Transverse colon (tissue), 4 donors: ENCODE results near the gene QSER1. TPM values are rescaled to one million over a fixed set of nuclear protein-coding genes. Genes with fewer than 3 reads are reported as not detected.

Experiments used
- DNase-seq: peaks from one replicate; pipeline ENCODE4 v3.0.0-alpha.2; 2019
- H3K27ac ChIP-seq, 4 donors: fragments of 200-600 bp; sonication (generic); 2 replicates each; pipeline ENCODE4 v1.5.1; 2016 to 2018; ENCODE audit warnings: inconsistent platforms in 4 of 4
- H3K27me3 ChIP-seq: fragments of 200-600 bp; sonication (generic); 2 replicates; pipeline ENCODE4 v1.5.1; 2017; ENCODE audit warnings: inconsistent platforms
- H3K36me3 ChIP-seq, 4 donors: fragments of 200-600 bp; sonication (generic); 2 replicates each; pipeline ENCODE4 v1.5.1; 2017 to 2019; ENCODE audit warnings: inconsistent platforms in 4 of 4
- H3K4me1 ChIP-seq, 4 donors: fragments of 200-600 bp; sonication (generic); 2 replicates each; pipeline ENCODE4 v1.5.1; 2017 to 2020; ENCODE audit warnings: inconsistent platforms in 4 of 4
- H3K4me3 ChIP-seq, 4 donors: fragments of 200-600 bp; sonication (generic); 1 replicate in 1 of 4; 2 replicates in 3 of 4; pipeline versions ENCODE4 v1.5.1 to v1.6.1; 2017 to 2019; ENCODE audit warnings: inconsistent platforms in 4 of 4
- H3K9me3 ChIP-seq, 2 donors: fragments of 200-600 bp; sonication (generic); 2 replicates each; pipeline ENCODE4 v1.5.1; 2017 to 2019; ENCODE audit warnings: inconsistent platforms in 2 of 2
- CTCF ChIP-seq, 5 experiments: fragments of 200-600 bp in 3 of 5; fragments of 450-650 bp in 2 of 5; sonication (generic) in 3 of 5; IDR thresholded peaks; 1 replicate in 2 of 5; 2 replicates in 3 of 5; pipeline ENCODE4 v1.5.1; 2016 to 2017; ENCODE audit warnings: antibody characterized with exemption in 5 of 5, inconsistent platforms in 3 of 5, mild to moderate bottlenecking in 2 of 5, moderate library complexity in 1 of 5
- EP300 ChIP-seq: sonication (generic); formaldehyde crosslinking; IDR thresholded peaks from one replicate; pipeline ENCODE4 v1.6.1; 2017; ENCODE audit warnings: antibody characterized with exemption, low read depth
- POLR2A ChIP-seq: fragments of 450-650 bp; IDR thresholded peaks from one replicate; pipeline ENCODE4 v1.6.1; 2016; ENCODE audit warnings: antibody characterized with exemption, mild to moderate bottlenecking, moderate library complexity
- POLR2AphosphoS5 ChIP-seq, 3 donors: sonication (generic); formaldehyde crosslinking; IDR thresholded peaks; one replicate each; pipeline ENCODE4 v1.6.1; 2016; ENCODE audit warnings: antibody characterized with exemption in 3 of 3
- whole genome bisulfite sequencing, 2 donors: methylation state at CpG; one replicate each; pipeline ENCODE4 v1.1.5; 2018; ENCODE audit warnings: low coverage in 1 of 2; 5-methylcytosine and 5-hydroxymethylcytosine counted together
- in situ Hi-C, 4 donors: fragments of 200-750 bp; cut with MboI; loops; one replicate each; pipeline versions ENCODE4 v1.15.0 to v1.15.1; 2017; ENCODE audit warnings: low sequenced_read_pairs in 3 of 4, low pct_ligation_motif_present in 1 of 4, low pct_unique_long_range_greater_than_20kb in 1 of 4
- intact Hi-C: fragments of 100-400 bp; cut with DNase I; formaldehyde crosslinking; loops from one replicate; pipeline ENCODE4 v1.15.1; 2023; ENCODE audit warnings: low total_unique reads
- total RNA-seq, 4 donors: library from RNA; depleted of rRNA; stranded (reverse); fragments of >200 nt; gene quantifications; one replicate each; pipeline ENCODE4 v1.1.0, GENCODE V29; 2016

The QSER1 gene
- total RNA-seq, 4 donors from 2014 or later: 20.5 to 39.2 (median 31.9) TPM

GRCh38 chr11:32939046-32939445 is 46.4 kb downstream of the QSER1 start:
- Histone ChIP-seq H3K4me1 (peaks cover 0 to 3% (median 0%) of the 10 kb centered on the region in 4 donors), H3K4me3 (no peak overlapping the region), H3K9me3 (no peaks in the 10 kb centered on the region), H3K27ac (no peak overlapping the region), H3K27me3 (no peaks in the 10 kb centered on the region), H3K36me3 (peaks cover 0 to 16% (median 3%) of the 10 kb centered on the region in 4 donors)
- DNase-seq: no peak
- in situ Hi-C loops (no loop called here), intact Hi-C loops (no loop called here)
- whole genome bisulfite sequencing, 2 donors: 65 to 75% methylated on average over 1 of the region's 1 CpG
- TF ChIP-seq POLR2A (no peak), EP300 (no peak), POLR2AphosphoS5 (IDR thresholded peaks at IDR 0.05) (no peak), CTCF (IDR thresholded peaks at IDR 0.05) (no peak)

- intact Hi-C loops (no loop called here), in situ Hi-C loops (no loop called here)
- no peaks in the 10 kb centered on the region for H3K27me3 ChIP-seq
- H3K36me3 ChIP-seq: peaks cover 0 to 14% (median 2%) of the 10 kb centered on the region in 4 donors
- no peaks in the 10 kb centered on the region for H3K9me3 ChIP-seq
- TF ChIP-seq EP300: no peak
- TF ChIP-seq POLR2AphosphoS5 (IDR thresholded peaks at IDR 0.05): no peak
- TF ChIP-seq POLR2A: no peak
- no peak for TF ChIP-seq CTCF (IDR thresholded peaks at IDR 0.05)
- H3K4me3 ChIP-seq: no peak overlapping the region
- no peak overlapping the region for H3K27ac ChIP-seq
- H3K4me1 ChIP-seq: peaks cover 0 to 3% (median 0%) of the 10 kb centered on the region in 4 donors
- no peak for DNase-seq
Measured at GRCh38 chr11:32939866-32940265, 47.3 kb downstream of the QSER1 start.

GRCh38 chr11:32940865-32941264 is 48.3 kb downstream of the QSER1 start:
- TF ChIP-seq POLR2A (no peak), POLR2AphosphoS5 (IDR thresholded peaks at IDR 0.05) (no peak), EP300 (no peak), CTCF (IDR thresholded peaks at IDR 0.05) (no peak)
- DNase-seq: no peak
- in situ Hi-C loops: no loop called here
- Histone ChIP-seq H3K27me3 (no peaks in the 10 kb centered on the region), H3K4me1 (peaks cover 0 to 3% (median 0%) of the 10 kb centered on the region in 4 donors), H3K27ac (no peak overlapping the region), H3K36me3 (peaks cover 0 to 14% (median 0%) of the 10 kb centered on the region in 4 donors), H3K9me3 (no peaks in the 10 kb centered on the region), H3K4me3 (no peak overlapping the region)
- intact Hi-C loops: no loop called here
- WGBS, 2 donors: 48 to 80% methylated on average over 1 of the region's 1 CpG

GRCh38 chr11:32947978-32948377 is 55.4 kb downstream of the QSER1 start:
- no peak overlapping the region for H3K4me3 ChIP-seq
- WGBS, 2 donors: 75 to 76% methylated on average over 2 of the region's 2 CpGs
- intact Hi-C loops: no loop called here
- no peak for DNase-seq
- H3K27me3 ChIP-seq: no peaks in the 10 kb centered on the region
- H3K9me3 ChIP-seq: no peaks in the 10 kb centered on the region
- TF ChIP-seq POLR2AphosphoS5 (IDR thresholded peaks at IDR 0.05) (no peak), CTCF (IDR thresholded peaks at IDR 0.05) (no peak), EP300 (no peak), POLR2A (no peak)
- no peak overlapping the region for H3K27ac ChIP-seq
- in situ Hi-C loops: no loop called here
- no peaks in the 10 kb centered on the region for H3K36me3 ChIP-seq
- no peaks in the 10 kb centered on the region for H3K4me1 ChIP-seq
